Effector CD4-positive, alpha-beta T cell (primary cell): Measurements from ENCODE around the gene SLC25A39.

ENCODE experiments used
- DNase-seq: peaks from one replicate; pipeline ENCODE4 v3.0.0-alpha.2; 2020

SLC25A39 gene

GRCh38 chr17:44272954-44273353 is 51.7 kb downstream of the SLC25A39 start:
- no peak for DNase-seq

GRCh38 chr17:44272321-44272951 is 52.2 kb downstream of the SLC25A39 start:
- no peak for DNase-seq
